ENCODE results near the gene IMP3.
"Not testable (repeated sequence)": the region's sequence is repeated elsewhere in the genome, so short reads cannot be mapped to it uniquely, and the experiment has no call there.

Gene IMP3, protein sequence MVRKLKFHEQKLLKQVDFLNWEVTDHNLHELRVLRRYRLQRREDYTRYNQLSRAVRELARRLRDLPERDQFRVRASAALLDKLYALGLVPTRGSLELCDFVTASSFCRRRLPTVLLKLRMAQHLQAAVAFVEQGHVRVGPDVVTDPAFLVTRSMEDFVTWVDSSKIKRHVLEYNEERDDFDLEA

DNA sequence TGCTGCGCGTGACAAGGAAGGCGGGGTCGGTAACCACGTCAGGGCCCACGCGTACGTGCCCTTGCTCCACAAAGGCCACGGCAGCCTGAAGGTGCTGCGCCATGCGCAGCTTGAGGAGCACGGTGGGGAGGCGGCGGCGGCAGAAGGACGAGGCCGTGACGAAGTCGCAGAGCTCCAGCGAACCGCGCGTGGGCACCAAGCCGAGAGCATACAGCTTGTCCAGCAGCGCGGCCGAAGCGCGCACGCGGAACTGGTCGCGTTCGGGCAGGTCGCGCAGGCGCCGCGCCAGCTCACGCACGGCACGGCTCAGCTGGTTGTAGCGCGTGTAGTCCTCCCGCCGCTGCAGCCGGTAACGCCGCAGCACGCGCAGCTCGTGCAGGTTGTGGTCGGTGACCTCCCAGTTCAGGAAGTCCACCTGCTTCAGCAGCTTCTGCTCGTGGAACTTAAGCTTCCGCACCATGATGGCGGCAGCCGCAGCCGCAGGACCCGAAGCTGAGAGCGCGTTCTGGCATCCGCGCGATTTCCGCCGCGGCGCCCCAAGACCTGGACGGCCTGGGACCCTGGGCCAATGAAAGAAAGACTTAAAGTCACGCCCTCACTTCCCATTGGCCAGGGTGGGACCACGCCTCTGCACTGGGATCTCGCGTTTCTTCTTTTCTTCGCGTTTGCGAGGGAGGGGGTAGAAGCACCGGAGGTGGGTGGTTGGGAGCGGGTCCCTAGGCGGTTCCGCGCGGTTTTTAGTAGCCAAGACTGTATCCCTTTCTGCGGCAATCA lies at the start of gene IMP3:
IMP3 (minus strand) TSS at position 516 of the 774 bp plus-strand sequence; CDS start at position 460, 56 bp downstream.
- peak; percentile 98 for DNase-seq (ENCODE audit: low read depth)

DNA sequence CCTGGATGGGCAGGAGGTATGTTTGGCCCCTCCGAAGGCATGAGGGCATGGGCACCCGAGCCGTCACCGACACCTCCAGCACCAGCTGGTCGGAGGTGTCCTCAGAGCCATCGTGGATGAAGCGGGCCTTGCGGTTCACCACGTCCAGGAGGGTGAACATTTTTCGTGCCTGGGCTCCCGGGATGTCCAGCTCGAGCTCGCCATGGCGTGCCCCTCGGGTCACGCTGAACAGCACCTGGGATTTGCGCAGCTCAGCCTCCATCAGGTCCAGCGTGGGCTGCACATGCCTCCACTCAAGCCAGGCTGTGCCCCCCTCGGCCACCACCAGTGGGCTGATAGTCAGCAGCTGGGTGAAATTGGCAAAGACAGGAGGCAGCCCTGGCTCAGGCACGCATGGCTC lies 49.4 kb upstream of the IMP3 start:
- DNase-seq (ENCODE audit: low read depth): not testable (repeated sequence)

DNA sequence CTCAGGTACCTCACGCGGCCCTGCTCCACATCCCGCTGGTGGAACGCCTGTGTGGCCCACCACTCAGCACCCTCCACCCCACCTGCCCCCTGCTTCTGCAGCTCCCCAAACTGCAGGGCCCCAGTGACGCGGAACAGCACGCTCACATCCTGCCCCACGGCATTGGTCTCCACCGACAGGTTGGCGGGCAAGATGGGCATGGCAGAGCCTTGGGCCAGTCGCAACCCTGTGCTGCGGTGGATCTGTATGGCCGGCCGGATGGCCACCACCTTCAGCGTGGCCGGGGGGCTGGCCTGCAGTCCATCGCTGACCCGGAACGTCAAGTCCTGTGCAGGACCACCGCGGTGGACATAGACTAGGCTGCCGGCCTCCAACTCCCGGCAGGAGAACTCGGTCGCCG lies 48.8 kb upstream of the IMP3 start:
- no peak for DNase-seq (ENCODE audit: low read depth)

DNA sequence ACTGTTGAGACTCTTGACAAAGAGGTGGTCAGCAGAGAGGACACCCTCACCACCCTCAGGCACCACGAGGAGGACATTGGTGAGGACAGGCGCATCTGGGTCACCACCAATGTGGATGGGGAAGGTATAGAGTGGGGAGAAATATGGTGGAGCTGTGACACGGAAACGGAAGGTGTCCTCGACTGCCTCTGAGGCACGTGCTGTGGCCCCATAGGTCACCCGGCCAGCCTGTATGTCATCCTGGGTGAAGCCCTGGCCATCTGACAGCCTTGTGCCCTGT lies 48.2 kb upstream of the IMP3 start:
- DNase-seq (ENCODE audit: low read depth): no peak

DNA sequence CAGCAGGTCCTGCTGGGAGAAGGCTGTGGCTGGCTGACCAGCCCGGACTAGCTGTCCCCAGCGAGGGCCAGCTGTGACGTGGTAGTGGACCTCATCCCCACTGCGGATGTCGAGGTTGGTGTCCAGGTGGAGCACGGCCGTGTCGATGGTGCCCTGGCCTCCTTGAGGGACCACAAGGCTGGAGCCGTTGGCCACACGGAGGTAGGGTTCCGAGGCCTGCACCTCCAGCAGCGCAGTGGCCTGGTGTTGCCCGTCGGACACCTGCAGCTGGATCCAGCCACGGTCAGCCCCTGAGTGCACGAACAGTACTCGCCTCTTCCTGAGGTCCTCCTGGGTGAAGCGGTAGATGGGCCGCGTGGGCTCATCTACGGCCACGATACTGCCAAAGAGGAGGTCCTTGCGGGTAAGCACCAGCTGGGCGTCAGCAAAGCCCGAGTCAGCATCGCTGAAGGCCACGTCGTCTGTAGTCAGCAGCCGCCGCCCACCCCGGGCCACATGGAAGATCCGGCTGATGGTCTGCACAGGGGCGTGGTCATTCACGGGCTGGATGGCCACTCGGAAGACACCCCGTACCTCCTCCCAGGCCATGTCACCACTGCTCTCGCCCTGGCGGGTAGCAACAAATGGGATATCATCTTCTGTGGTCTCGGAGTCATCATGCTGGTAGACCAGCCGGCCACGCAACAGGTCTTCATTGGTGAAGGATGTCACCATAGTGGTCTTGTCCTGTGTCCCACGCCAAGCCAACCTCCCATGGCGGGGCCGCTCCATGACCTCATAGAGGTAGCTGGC lies 47.7 kb upstream of the IMP3 start:
- DNase-seq (ENCODE audit: low read depth): no peak

DNA sequence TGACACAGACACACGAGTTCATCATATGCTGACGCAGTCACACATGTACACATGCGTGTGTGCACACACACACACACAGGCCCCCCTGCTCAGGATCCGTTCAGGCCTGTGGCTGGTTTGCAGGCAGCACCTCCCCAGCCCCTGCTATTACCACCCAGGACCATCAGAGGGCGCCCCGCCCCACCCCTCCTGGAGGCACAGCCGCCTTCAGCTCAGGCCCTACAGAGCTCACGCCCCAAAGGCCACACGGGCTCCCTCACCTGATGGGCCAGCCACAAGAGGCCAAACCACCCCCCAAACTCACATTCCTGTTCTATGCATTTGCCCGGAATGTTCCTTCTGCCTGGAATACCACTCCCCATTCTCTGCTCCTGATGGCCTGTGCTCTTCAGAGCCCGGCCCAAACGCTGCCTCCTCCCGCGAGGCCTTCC lies 46.2 kb upstream of the IMP3 start:
- DNase-seq (ENCODE audit: low read depth): peak; percentile 62

DNA sequence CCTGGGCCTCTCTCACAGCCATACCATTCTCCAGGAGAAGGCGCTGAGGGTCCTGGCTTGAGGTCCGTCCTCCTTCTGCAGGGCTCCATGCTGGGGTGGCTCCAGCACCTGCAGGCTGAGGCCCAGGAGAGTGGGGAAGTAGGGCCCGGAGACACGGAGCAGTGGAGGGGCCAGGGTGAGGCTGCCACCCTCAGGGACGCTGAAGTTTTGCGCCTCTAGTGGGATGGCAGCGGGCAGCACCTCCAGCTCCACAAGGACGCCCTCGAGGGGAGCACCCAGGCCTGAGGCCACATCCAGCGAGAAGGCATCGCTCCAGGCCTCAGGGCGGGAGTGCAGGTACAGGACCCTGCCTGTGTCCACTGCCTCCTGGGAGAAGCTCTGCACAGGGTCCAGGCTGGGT lies 45.2 kb upstream of the IMP3 start:
- no peak for DNase-seq (ENCODE audit: low read depth)

DNA sequence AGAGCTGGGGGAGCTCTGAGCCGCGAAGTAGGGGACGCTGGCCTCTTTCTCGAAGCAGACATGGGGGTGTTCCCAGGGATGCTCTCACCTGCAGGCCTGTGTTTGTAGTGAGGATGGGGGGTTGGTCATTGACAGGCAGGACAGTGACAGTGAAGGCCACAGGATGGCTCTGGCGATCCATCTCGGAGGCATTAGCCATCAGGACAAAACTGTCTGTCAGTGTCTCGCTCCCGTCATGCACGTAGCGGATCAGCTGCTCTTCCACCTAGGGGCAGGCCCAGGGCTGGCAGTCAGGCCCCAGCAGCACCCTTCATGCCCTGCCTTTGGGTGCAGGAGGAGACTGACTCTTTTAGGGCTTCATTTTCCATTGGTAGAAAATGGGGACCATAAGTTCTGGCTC lies 44.6 kb upstream of the IMP3 start:
- no peak for DNase-seq (ENCODE audit: low read depth)

DNA sequence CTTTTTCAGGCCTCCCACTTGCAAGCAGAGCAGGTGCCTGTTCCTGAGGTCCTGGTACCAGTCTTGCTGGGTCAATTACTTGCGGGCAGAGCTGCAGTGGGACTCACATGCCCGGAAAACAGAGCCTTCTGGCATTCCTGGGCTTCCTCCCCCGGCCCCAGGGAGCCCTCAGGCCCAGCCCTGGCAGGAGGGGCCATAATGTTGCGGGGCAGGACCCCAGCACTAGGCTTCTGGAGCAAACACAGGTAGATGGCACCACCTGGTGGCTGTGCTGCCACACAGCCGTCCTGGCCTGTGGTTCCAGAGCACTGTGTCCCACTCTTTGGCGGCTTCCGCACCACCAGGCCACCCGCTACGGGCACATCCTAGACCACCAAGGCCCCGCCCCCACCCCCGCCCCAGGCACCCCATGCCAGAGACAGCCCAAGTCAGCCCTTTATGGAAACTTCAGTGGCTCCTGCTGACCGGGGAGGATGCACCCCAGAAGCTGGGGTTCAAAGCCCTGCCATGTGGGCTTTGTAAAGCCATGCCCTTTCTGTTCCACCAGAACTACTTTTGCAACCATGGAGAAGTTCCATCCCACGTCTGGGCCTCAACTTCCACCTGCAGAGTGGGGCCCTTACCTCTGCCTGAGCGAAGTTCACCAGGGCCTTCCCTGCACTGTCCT lies 43.8 kb upstream of the IMP3 start:
- peak; percentile 65 for DNase-seq (ENCODE audit: low read depth)

DNA sequence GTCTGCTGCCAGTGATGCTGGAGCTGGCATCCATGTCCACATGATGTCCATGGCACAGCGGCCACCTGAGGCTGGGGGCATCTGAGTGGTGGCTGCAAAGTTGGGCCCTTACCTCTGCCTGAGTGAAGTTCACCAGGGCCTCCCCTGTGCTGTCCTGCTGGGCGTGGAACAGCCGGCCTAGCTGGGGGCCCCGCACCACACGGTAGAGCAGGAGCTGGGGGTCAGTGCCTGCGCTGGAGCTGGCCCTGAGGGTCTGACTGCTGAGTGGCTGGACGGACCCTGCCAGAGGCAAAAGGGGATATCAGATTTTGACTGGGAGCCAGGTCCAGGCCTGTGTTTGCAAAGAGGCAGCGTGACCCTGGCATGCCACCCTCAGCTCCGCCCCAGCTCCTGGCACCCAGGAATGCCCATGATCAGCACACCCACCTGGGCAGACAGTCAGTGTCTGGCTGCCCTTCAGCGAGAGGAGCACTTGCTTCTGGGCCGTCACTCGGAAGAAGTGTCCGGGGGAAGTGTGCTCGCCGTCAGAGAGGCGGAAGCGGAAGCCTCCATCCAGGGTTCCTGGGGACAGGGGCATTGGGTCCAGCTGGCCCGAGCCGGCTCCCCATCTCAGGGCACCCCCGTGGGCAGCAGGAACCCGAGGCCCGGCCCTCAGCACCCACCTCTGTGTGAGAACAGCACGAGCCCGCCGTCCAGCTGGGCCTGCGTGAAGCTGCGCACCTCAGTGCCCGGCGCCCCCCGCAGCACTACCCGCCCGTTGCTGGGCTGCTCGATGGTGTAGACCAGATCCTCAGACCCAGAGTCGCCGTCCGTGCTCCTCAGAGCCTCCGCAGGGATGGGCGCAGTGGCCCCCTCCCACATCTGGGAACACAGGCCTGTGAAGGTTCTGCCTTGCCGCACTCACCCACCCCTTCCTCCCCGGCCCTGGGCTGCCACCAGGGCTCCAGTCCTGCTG lies 42.4 kb upstream of the IMP3 start:
- no peak for DNase-seq (ENCODE audit: low read depth)

DNA sequence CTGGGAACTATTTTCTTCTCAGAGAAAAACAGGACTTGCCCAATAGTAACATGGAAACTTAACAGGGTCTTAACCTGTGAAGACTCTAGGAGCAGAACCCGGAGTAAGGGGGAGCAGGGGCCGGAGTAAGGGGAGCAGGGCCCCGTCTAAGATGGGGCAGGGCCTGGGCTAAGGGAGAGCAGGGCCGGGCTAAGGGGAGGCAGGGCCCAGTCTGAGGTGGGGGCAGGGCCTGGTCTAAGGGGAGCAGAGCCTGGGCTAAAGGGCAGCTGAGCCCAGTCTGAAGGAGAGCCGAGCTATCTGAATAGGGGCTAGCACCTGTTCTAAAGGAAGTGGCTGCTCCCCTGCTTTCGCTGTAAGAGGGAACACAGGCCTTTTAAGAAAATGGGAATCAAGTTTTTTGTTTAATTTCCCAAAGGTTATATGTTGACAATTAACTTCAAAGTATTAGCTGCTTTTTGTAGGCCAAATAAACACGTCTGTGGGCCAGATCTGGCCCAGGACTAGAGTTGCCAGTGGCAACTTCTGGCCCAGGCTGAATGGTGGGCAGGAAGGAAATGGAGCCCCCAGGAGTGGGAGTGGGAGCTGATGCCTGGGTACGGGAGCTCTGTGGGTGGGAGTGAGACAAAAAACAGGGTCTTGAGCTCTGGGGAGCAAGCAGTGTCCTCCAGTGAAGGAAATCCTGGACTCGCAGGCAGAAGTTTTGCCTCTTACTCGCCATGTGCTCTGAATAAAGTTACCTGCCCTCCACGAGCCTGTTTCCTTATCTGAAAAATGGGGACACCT lies 40.2 kb upstream of the IMP3 start:
- no peak for DNase-seq (ENCODE audit: low read depth)

DNA sequence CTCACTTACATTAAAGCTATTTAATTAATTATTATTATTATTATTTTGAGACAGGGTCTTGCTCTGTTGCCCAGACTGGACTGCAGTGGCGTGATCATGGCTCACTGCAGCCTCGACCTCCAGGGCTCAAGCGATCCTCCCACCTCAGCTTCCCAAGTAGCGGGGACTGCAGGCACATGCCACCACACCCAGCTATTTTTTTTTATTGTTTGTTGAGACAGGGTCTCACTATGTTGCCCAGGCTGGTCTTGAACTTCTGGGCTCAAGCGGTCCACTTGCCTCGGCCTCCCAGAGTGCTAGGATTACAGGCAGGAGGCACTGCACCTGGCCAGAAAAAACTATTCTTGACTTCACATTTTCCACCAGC lies 38.3 kb upstream of the IMP3 start:
- not testable (repeated sequence) for DNase-seq (ENCODE audit: low read depth)

DNA sequence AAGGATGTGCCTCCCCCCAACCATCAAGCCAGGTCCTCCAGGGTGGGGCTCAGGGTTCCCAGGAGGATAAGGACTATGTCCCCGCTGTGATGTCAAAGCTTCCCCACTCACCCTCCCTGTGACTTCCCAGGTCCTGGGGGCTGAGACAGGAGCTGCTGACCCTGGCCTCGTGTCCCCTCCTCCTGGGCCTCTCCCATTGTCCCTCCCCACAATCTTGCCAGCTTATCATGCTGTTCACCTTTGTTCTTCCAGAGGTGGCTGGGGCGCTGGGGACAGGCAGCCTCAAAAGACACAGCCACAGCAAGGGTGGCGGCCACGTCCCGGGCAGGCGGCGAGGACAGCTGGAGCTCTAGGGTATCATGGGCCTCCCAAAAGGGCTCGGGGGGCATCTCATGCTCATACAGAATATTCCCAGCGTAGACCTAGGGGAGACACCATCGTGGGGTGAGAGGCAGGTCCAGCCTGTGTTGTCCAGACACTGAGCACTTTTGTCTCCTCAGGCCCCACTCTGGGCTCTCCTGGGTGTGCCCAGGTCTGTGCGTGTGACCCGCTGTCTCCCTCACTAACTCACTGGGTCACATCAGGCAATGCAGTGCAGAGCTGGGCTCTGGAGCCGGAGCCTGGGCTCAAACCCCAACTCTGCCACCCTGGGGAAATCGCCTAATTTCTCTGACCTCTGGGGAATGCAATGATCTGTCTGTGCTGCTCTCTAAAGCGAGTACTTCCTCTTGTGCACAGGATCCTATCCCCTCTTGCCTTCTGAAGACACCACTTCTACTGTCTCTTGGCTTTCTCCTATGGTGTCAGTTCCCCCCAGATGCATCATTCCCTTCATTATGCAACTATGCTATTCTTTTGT lies 37.7 kb upstream of the IMP3 start:
- no peak for DNase-seq (ENCODE audit: low read depth)

DNA sequence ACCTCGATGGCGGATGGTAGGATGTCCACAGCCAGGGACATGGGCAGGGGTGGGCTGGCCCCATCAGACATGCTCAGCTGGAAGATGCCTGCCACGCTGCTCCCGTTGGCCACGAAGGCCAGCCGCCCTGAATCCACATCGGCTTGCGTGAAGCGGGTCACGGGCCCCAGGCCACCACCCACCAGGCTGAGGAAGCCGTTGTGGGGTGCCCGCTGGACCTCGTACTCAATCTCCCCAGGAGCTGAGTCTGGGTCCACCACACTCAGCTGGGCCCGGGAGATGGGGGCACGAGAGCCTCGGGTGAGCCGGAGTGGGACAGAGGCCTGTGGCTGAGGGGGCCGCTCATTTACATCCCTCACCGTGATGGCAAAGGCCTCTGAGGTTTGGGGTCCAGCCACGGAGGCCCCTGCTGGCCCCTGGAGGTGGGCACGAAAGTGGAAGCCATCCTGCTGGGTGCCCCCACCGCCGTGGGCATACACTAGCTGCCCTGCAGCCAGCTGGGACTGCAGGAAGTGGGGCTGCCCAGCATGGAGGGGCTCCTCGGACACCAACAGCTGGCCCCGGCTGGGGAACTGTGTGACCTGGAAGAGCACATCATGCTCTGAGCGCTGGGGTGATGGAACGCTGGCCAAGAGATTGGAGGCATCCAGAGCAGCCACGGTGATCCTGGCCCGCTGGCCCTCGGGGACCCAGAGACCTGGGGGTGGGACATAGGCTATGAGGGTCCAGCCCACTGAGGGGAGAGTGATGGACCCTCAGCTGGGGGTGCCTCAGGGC lies 36.9 kb upstream of the IMP3 start:
- DNase-seq (ENCODE audit: low read depth): no peak

DNA sequence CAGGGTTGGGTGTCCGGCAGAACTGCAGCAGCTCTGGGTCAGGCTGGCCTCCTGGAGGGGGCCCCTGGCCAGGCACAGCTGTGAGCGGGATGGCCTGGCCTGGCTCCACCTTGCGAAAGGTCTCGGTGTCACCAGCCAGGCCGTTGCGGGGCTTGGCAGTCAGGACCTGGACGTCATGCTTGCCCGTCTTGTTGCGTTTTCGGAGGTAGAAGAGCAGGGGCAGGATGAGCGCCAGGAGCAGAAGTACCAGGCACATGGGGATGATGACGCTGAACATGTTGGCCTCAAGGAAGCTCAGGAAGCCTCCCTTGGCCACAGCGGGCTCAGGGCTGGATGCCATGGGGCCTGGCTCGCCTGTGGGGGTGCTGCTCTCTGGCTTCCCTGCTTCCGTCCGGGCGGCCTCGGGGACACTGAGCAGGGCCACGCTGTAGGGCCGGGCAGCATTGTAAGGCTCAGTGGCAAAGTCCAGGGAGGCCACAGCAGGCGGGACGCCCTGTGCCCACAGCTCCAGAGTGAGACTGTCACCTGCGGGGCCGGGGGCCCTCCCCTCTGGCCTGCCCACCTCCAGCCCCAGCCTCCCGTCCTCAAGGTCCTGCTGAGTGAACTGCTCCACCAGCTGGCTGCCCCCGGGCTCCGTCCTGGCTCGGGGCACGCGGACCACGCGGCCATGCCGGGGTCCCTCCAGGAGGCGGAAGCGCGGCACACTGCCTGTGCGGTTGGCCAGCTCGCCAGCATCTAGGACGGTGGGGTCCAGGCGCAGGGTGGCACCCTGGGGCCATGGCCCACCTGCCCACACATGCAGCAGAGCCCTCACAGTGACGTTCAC lies 35.8 kb upstream of the IMP3 start:
- no peak for DNase-seq (ENCODE audit: low read depth)

DNA sequence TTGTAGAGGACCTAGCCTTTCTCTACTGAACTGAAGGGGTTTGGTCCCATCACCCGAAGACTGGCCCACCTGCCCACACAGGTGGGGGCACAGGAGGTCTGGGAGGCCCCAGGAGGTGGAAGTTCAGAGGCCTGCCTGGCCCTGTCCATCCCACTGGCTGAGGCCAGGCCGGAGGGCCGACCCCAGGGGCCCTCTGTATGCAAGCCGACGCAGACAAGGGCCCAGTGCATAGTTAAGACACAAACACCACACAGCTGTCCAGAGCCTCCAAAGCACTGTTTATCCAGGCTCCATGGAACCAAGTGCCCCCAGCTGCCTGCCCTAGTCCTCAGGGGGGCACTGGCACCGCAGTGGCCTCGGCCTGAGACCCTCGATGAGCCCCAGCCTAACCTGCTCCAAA lies 34.3 kb upstream of the IMP3 start:
- no peak for DNase-seq (ENCODE audit: low read depth)

DNA sequence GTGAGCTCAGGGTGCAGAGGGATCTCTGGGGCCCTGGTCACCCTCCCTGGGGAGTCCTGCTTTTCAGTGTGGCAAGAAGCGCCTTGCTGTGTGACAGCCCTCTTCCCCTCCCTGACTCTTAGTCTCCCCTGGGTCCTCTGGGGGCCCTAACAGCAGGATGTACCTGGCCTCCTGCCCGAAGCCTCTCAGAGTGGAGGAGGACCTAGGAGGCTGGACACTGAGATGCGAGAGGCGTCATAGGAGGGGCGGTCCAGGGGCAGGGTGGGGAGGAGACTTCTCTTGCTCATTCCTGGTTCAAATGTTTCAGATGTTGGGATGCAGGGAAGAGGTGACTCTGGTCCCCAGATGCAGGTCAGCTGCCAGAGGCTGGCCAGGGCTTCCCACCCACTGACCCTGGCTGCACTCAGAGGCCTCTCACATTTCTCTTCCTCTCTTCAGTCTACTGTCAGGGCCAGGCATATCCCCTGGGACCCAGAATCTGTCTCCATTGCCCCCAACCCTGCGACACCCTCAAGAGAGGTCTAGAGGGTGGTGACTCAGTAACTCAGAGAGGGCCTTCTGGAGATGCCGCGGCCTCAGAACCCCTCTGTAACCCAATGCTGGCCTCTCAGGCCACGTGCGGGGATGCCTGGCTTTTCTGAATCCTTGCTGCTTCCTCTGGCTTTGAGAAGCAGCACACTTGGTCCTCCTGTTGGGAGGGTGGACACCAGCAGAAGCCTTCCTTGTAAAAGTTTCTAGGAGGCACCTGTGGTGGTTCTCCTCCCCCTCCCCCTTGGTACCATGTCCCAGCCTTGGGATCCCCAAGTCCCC lies 33.6 kb upstream of the IMP3 start:
- peak; percentile 83 for DNase-seq (ENCODE audit: low read depth)

All from ELR (cell line).